ENCODE measurements around the gene SAMD9L. TPM values are rescaled to one million over a fixed set of nuclear protein-coding genes. Genes with fewer than 3 reads are reported as not detected.

The SAMD9L gene
- total and polyA plus RNA-seq, 4 donors, result 2.2 to 5.2 (median 3.8) TPM

- TF ChIP-seq HNF4G (IDR thresholded peaks at IDR 0.05) (no peak), JUND (IDR thresholded peaks at IDR 0.05) (no peak), RAD21 (IDR thresholded peaks at IDR 0.05) (no peak), ZBTB33 (IDR thresholded peaks at IDR 0.05) (no peak), FOXA1 (IDR thresholded peaks at IDR 0.05) (no peak), MAX (IDR thresholded peaks at IDR 0.05) (no peak), CTCF (IDR thresholded peaks at IDR 0.05; ENCODE audit: low read depth, low read length, missing input control) (no peak), NR2F2 (IDR thresholded peaks at IDR 0.05) (no peak), TAF1 (conservative IDR thresholded peaks at IDR 0.05) (no peak), FOXA2 (IDR thresholded peaks at IDR 0.05) (no peak), SP1 (IDR thresholded peaks at IDR 0.05) (no peak), YY1 (IDR thresholded peaks at IDR 0.05) (no peak)
- DNase-seq (ENCODE audit: low spot score), result no peak
- 90% methylated on average over 4 of the region's 4 CpGs for WGBS
- H3K9me3 ChIP-seq (ENCODE audit: control insufficient read depth in 4 of 4, low read length in 3 of 4), result peaks cover under 1 to 9% (median 5%) of the 10 kb centered on the region in 4 donors
- peaks cover 3 to 47% (median 15%) of the 10 kb centered on the region in 4 donors for H3K36me3 ChIP-seq (ENCODE audit: control insufficient read depth in 4 of 4, insufficient read depth in 3 of 4, low read depth in 1 of 4, low read length in 3 of 4)
- no peaks in the 10 kb centered on the region for H3K27me3 ChIP-seq (ENCODE audit: control insufficient read depth in 4 of 4, insufficient read depth in 4 of 4, low read length in 3 of 4)
- H3K27ac ChIP-seq (ENCODE audit: low read depth in 1 of 2, low read length in 2 of 2), result no peak overlapping the region
- no peak overlapping the region for H3K4me3 ChIP-seq (ENCODE audit: low read depth in 1 of 3, low read length in 3 of 3)
- no peaks in the 10 kb centered on the region for H3K4me1 ChIP-seq (ENCODE audit: control insufficient read depth in 4 of 4, insufficient read depth in 4 of 4, low read length in 3 of 4)
- H3K9ac ChIP-seq (ENCODE audit: low read depth in 1 of 2, low read length in 2 of 2), result no peak overlapping the region
Observed at GRCh38 chr7:93138576-93138975, 9.6 kb downstream of the SAMD9L start.

GRCh38 chr7:93133005-93133404, 15.2 kb downstream of the SAMD9L start:
- Histone ChIP-seq H3K36me3 (ENCODE audit: control insufficient read depth in 4 of 4, insufficient read depth in 3 of 4, low read depth in 1 of 4, low read length in 3 of 4) (peaks cover 2 to 13% (median 6%) of the 10 kb centered on the region in 4 donors), H3K27me3 (ENCODE audit: control insufficient read depth in 4 of 4, insufficient read depth in 4 of 4, low read length in 3 of 4) (no peaks in the 10 kb centered on the region), H3K9me3 (ENCODE audit: control insufficient read depth in 4 of 4, low read length in 3 of 4) (peaks cover 3 to 13% (median 8%) of the 10 kb centered on the region in 4 donors), H3K4me3 (ENCODE audit: low read depth in 1 of 3, low read length in 3 of 3) (no peak overlapping the region), H3K9ac (ENCODE audit: low read depth in 1 of 2, low read length in 2 of 2) (no peak overlapping the region), H3K27ac (ENCODE audit: low read depth in 1 of 2, low read length in 2 of 2) (no peak overlapping the region), H3K4me1 (ENCODE audit: control insufficient read depth in 4 of 4, insufficient read depth in 4 of 4, low read length in 3 of 4) (no peaks in the 10 kb centered on the region)
- 73% methylated on average over 1 of the region's 1 CpG for WGBS
- DNase-seq (ENCODE audit: low spot score), result no peak
- TF ChIP-seq RAD21 (IDR thresholded peaks at IDR 0.05) (no peak), ATF3 (IDR thresholded peaks at IDR 0.05) (no peak), SP1 (IDR thresholded peaks at IDR 0.05) (no peak), NR2F2 (IDR thresholded peaks at IDR 0.05) (no peak), FOXA1 (IDR thresholded peaks at IDR 0.05) (no peak), HNF4A (conservative IDR thresholded peaks at IDR 0.05) (no peak), GABPA (IDR thresholded peaks at IDR 0.05 in 1 of 2, conservative IDR thresholded peaks at IDR 0.05 in 1 of 2) (no peak), HNF4G (IDR thresholded peaks at IDR 0.05) (no peak), JUND (IDR thresholded peaks at IDR 0.05) (no peak), YY1 (IDR thresholded peaks at IDR 0.05) (no peak), CTCF (IDR thresholded peaks at IDR 0.05; ENCODE audit: low read depth, low read length, missing input control) (no peak), MAX (IDR thresholded peaks at IDR 0.05) (no peak)
